ENCODE data around the gene OPTC. TPM values are rescaled to one million over a fixed set of nuclear protein-coding genes. Genes with fewer than 3 reads are reported as not detected.

The OPTC gene
- total RNA-seq, 1 experiment from 2014 or later: not detected

GRCh38 chr1:203492748-203493130 is 1.2 kb upstream of the OPTC start:
- Histone ChIP-seq H3K9me2 (ENCODE audit: insufficient read depth) (no peaks in the 10 kb centered on the region), H3K9ac (ENCODE audit: low read length) (no peak overlapping the region), H2AFZ (ENCODE audit: low read depth, low read length, poor library complexity, severe bottlenecking) (no peak overlapping the region), H4K20me1 (ENCODE audit: insufficient read depth) (no peaks in the 10 kb centered on the region), H3K4me3 (replicated peaks in 1 of 2; ENCODE audit: low read depth in 1 of 2, low read length in 2 of 2) (no peak overlapping the region), H3K27ac (ENCODE audit: low read depth, low read length) (no peak overlapping the region), H3K9me3 (ENCODE audit: control insufficient read depth in 1 of 2, insufficient read depth in 1 of 2, low read depth in 1 of 2, low read length in 2 of 2) (no peaks in the 10 kb centered on the region), H3K27me3 (ENCODE audit: insufficient read depth, low read length) (no peaks in the 10 kb centered on the region), H3K4me1 (ENCODE audit: control insufficient read depth in 1 of 2, insufficient read depth in 2 of 2, low read length in 2 of 2) (peaks cover 4% of the 10 kb centered on the region in 2 experiments; a peak in 2 of 4 replicates), H3K4me2 (ENCODE audit: low read length) (no peak overlapping the region), H3K79me2 (ENCODE audit: insufficient read depth, low read length) (no peaks in the 10 kb centered on the region), H3K36me3 (ENCODE audit: control insufficient read depth in 1 of 2, insufficient read depth in 2 of 2, low read length in 2 of 2) (no peaks in the 10 kb centered on the region)
- DNase-seq (ENCODE audit: low read depth, low spot score) (no peak), ATAC-seq (no peak)
- RAD21 ChIA-PET (ENCODE audit: low non-redundant PET in 1 of 2, low total read pairs in 2 of 2, uncharacterized antibody in 2 of 2, unreplicated experiment in 2 of 2): interaction anchor here in 1 of 2 experiments (0.6 kb wide), 1 partner anchor 157 kb away, joined by 3 read pairs; no protein-coding TSS in a partner anchor
- CTCF ChIA-PET: interaction anchor here (3.1 kb wide), 1 partner anchor 12 kb away, joined by 9 read pairs; no protein-coding TSS in a partner anchor
- TF ChIP-seq EZH2phosphoT487 (IDR thresholded peaks at IDR 0.05; ENCODE audit: borderline replicate concordance) (no peak), TCF7L2 (IDR thresholded peaks at IDR 0.05; ENCODE audit: borderline replicate concordance, extremely low read depth, insufficient read depth, insufficient read length) (no peak), ATF3 (IDR thresholded peaks at IDR 0.05) (no peak), SRF (IDR thresholded peaks at IDR 0.05; ENCODE audit: low read depth) (no peak), SIN3A (IDR thresholded peaks at IDR 0.05; ENCODE audit: low read depth) (no peak), POLR2AphosphoS5 (IDR thresholded peaks at IDR 0.05; ENCODE audit: low read depth, low read length) (no peak), POLR2A (IDR thresholded peaks at IDR 0.05; ENCODE audit: borderline replicate concordance, extremely low read depth, insufficient read depth, insufficient read length) (no peak), REST (IDR thresholded peaks at IDR 0.05; ENCODE audit: low read depth) (no peak), CBX3 (IDR thresholded peaks at IDR 0.05; ENCODE audit: low read depth) (no peak), EGR1 (IDR thresholded peaks at IDR 0.05; ENCODE audit: low read depth) (no peak), JUND (IDR thresholded peaks at IDR 0.05) (no peak), ZNF274 (IDR thresholded peaks at IDR 0.05; ENCODE audit: low read depth, low read length) (no peak), ZFX (IDR thresholded peaks at IDR 0.05) (no peak), ELF1 (IDR thresholded peaks at IDR 0.05; ENCODE audit: borderline replicate concordance, low read depth) (no peak), FOSL1 (IDR thresholded peaks at IDR 0.05; ENCODE audit: low read depth) (no peak), SP1 (IDR thresholded peaks at IDR 0.05; ENCODE audit: low read depth) (no peak), YY1 (IDR thresholded peaks at IDR 0.05; ENCODE audit: extremely low read depth, insufficient replicate concordance, low read depth, low read length) (no peak), ZBTB33 (IDR thresholded peaks at IDR 0.05; ENCODE audit: extremely low read depth, insufficient replicate concordance, low read length) (no peak), MAX (IDR thresholded peaks at IDR 0.05) (no peak)
- intact Hi-C loops (cut with micrococcal nuclease): no loop called here
- BruUV-seq (replicated peaks): no TSS peak
- POLR2A ChIA-PET: no interaction called here
